K562 (cell line): ENCODE results near the gene HTR3C. TPM values are rescaled to one million over a fixed set of nuclear protein-coding genes. Genes with fewer than 3 reads are reported as not detected.

Source experiments
- DIDO1 ChIP-seq: fragments of 450-650 bp; IDR thresholded peaks from 2 replicates; pipeline ENCODE4 v1.6.1; 2016; ENCODE audit warnings: low read depth, missing biosample characterization, missing genetic modification characterization
- GABPB1 ChIP-seq: sonication (generic); formaldehyde crosslinking; IDR thresholded peaks from 2 replicates; pipeline ENCODE4 v1.8.0; 2022; ENCODE audit warnings: mild to moderate bottlenecking, missing genetic modification reagents
- GTF2F1 ChIP-seq: IDR thresholded peaks from 2 replicates; pipeline ENCODE4 v1.6.1; 2011; ENCODE audit warnings: low read depth, low read length, improper control_type of control experiment
- HNRNPLL ChIP-seq: fragments of 200-400 bp; formaldehyde crosslinking; IDR thresholded peaks from 2 replicates; pipeline ENCODE4 v1.6.1; 2017; ENCODE audit warnings: low read length, low read depth, mild to moderate bottlenecking; ENCODE audit not compliant: poor library complexity, severe bottlenecking
- MED1 ChIP-seq: sonication (generic); formaldehyde crosslinking; IDR thresholded peaks from 2 replicates; pipeline ENCODE4 v1.8.1; 2023; ENCODE audit warnings: missing genetic modification reagents, borderline replicate concordance
- MEF2A ChIP-seq: IDR thresholded peaks from 2 replicates; pipeline ENCODE4 v1.6.1; 2011; ENCODE audit warnings: low read depth, mild to moderate bottlenecking, low read length, moderate library complexity; ENCODE audit not compliant: control insufficient read depth
- MXD1 ChIP-seq: fragments of 250-450 bp; sonication (Bioruptor Pico); IDR thresholded peaks from 2 replicates; pipeline ENCODE4 v1.8.0; 2021; ENCODE audit warnings: borderline replicate concordance, mild to moderate bottlenecking, moderate library complexity; ENCODE audit not compliant: poor library complexity, severe bottlenecking
- ZBTB33 ChIP-seq: sonication (generic); formaldehyde crosslinking; IDR thresholded peaks from 2 replicates; pipeline ENCODE4 v1.8.1; 2023; ENCODE audit warnings: mild to moderate bottlenecking, missing genetic modification reagents
- ZBTB8A ChIP-seq: fragments of 450-650 bp; IDR thresholded peaks from 2 replicates; pipeline ENCODE4 v1.6.1; 2018; ENCODE audit warnings: mild to moderate bottlenecking, moderate library complexity; ENCODE audit not compliant: partially characterized antibody
- ZNF282 ChIP-seq: sonication (generic); formaldehyde crosslinking; IDR thresholded peaks from 2 replicates; pipeline ENCODE4 v1.8.1; 2023; ENCODE audit warnings: missing genetic modification reagents
- ZNF318 ChIP-seq, 2 experiments: fragments of 450-650 bp; IDR thresholded peaks; 2 replicates each; pipeline ENCODE4 v1.6.1; 2016; ENCODE audit warnings: mild to moderate bottlenecking in 2 of 2, borderline replicate concordance in 1 of 2, low read depth in 1 of 2, moderate library complexity in 1 of 2
- ZNF696 ChIP-seq: fragments of 250-450 bp; sonication (Bioruptor Pico); conservative IDR thresholded peaks from 2 replicates; pipeline ENCODE4 v1.4.0; 2020; ENCODE audit warnings: mild to moderate bottlenecking, moderate library complexity
- polyA plus RNA-seq, 8 experiments: library from polyadenylated mRNA; depleted of rRNA in 4 of 8; stranded (reverse) in 5 of 8; unstranded in 3 of 8; fragments of >200 nt; fragmentation: Nextera tagmentation in 2 of 8; fragmentation: Illumina TruSeq in 1 of 8; extraction: Ambion mirVana in 2 of 8; extraction: Trizol in 1 of 8; gene quantifications; 2 replicates each; pipeline versions ENCODE4 v1.2.1 to v1.2.3, GENCODE V29; 2011 to 2014; ENCODE audit warnings: inconsistent platforms in 1 of 8, missing spikeins in 1 of 8
- total RNA-seq, 7 experiments: library from RNA; depleted of rRNA in 6 of 7; stranded (reverse); fragments of >200 nt in 6 of 7; fragmentation: Illumina TruSeq in 2 of 7; extraction: Trizol in 2 of 7; gene quantifications; 2 replicates each; pipeline versions ENCODE4 v1.2.1 to v1.2.3, GENCODE V29; 2011 to 2021; ENCODE audit warnings: low replicate concordance in 1 of 7
- TF ChIP-seq, protein P1 (sequence below): fragments of 450-650 bp; IDR thresholded peaks from 2 replicates; pipeline ENCODE4 v1.6.1; 2017; ENCODE audit warnings: antibody characterized with exemption, mild to moderate bottlenecking

HTR3C gene
- total and polyA plus RNA-seq, 9 of the 15 experiments (the other 6 are each of a cell fraction or from before 2014, with no cell fraction given) = 0.04 to 0.06 TPM; not detected in 7

DNA sequence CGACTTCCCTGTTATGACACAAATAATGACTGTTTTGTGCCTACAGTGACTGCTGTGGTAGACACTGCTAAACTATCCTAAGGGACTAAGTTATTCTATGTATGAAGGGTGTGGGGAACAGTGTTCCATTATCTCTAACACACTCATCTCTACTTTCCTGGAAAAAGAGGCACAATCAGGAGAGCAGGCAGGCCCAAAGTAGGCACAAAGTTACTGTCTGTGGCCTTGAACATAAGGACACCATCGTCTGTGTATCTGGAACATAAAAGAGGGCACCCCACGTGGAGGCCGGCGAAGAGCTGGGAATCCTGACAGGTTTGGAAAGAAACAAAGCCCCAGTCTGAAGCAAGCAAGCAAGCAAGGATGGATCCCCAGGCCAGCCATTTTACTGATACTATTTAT is 36.7 kb upstream of the HTR3C start (continued):
- TF ChIP-seq ZNF318 (IDR thresholded peaks at IDR 0.05; ENCODE audit: borderline replicate concordance in 1 of 2, low read depth in 1 of 2) (no peak), ZNF696 (CRISPR knock-in tag) (no peak), MED1 (CRISPR knock-in tag) (no peak), MXD1 (CRISPR knock-in tag) (no peak), ZBTB8A (no peak), DIDO1 (tag) (no peak), ZNF282 (CRISPR knock-in tag) (no peak), GABPB1 (CRISPR knock-in tag) (no peak), HNRNPLL (no peak), GTF2F1 (no peak), ZBTB33 (CRISPR knock-in tag) (no peak), MEF2A (no peak)
- TF ChIP-seq, protein P1, sequence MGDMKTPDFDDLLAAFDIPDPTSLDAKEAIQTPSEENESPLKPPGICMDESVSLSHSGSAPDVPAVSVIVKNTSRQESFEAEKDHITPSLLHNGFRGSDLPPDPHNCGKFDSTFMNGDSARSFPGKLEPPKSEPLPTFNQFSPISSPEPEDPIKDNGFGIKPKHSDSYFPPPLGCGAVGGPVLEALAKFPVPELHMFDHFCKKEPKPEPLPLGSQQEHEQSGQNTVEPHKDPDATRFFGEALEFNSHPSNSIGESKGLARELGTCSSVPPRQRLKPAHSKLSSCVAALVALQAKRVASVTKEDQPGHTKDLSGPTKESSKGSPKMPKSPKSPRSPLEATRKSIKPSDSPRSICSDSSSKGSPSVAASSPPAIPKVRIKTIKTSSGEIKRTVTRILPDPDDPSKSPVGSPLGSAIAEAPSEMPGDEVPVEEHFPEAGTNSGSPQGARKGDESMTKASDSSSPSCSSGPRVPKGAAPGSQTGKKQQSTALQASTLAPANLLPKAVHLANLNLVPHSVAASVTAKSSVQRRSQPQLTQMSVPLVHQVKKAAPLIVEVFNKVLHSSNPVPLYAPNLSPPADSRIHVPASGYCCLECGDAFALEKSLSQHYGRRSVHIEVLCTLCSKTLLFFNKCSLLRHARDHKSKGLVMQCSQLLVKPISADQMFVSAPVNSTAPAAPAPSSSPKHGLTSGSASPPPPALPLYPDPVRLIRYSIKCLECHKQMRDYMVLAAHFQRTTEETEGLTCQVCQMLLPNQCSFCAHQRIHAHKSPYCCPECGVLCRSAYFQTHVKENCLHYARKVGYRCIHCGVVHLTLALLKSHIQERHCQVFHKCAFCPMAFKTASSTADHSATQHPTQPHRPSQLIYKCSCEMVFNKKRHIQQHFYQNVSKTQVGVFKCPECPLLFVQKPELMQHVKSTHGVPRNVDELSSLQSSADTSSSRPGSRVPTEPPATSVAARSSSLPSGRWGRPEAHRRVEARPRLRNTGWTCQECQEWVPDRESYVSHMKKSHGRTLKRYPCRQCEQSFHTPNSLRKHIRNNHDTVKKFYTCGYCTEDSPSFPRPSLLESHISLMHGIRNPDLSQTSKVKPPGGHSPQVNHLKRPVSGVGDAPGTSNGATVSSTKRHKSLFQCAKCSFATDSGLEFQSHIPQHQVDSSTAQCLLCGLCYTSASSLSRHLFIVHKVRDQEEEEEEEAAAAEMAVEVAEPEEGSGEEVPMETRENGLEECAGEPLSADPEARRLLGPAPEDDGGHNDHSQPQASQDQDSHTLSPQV = peak; percentile 63; the same call in 1 of the 2 replicates
